AG04449 (cell line): ENCODE data around the gene HOXB2.

Source experiments
- CTCF ChIA-PET: fragments of 350-600 bp; formaldehyde crosslinking; extraction: SDS; loops from one replicate; lab custom pipeline; 2021; ENCODE audit warnings: antibody characterized with exemption; lab: Yijun Ruan, JAX
- POLR2A ChIA-PET: fragments of 400-600, 350-600 bp; formaldehyde crosslinking; extraction: SDS; loops from one replicate; lab custom pipeline; 2020; ENCODE audit warnings: antibody characterized with exemption, inconsistent platforms; lab: Yijun Ruan, JAX
- DNase-seq: peaks from one replicate; pipeline ENCODE4 v3.0.0-alpha.2; 2010; ENCODE audit warnings: low read depth, low spot score
- H3K4me3 ChIP-seq: 2 replicates; pipeline ENCODE4 v1.5.1; 2011; ENCODE audit warnings: low read depth, mild to moderate bottlenecking, control low read depth, low read length
- CTCF ChIP-seq: IDR thresholded peaks from one replicate; pipeline ENCODE4 v1.5.1; 2011; ENCODE audit warnings: mild to moderate bottlenecking, moderate library complexity, low read length, control low read depth, inconsistent platforms; ENCODE audit not compliant: insufficient read depth; ENCODE audit errors: missing control alignments

Gene HOXB2

GRCh38 chr17:48582750-48583069 is 37.8 kb upstream of the HOXB2 start:
- no peak for DNase-seq
- H3K4me3 ChIP-seq, result peak overlapping the region; percentile 78
- POLR2A ChIA-PET, result interaction anchor here (0.6 to 2.2 kb wide), 7 partner anchors 12 to 39 kb away, joined by 3 to 11 read pairs (median 3); no protein-coding TSS in a partner anchor
- CTCF ChIA-PET, result interaction anchor here (0.7 to 2.4 kb wide), 7 partner anchors 13 to 249 kb away, joined by 3 to 20 read pairs (median 5); no protein-coding TSS in a partner anchor
- TF ChIP-seq CTCF, result no peak

GRCh38 chr17:48579760-48580554 is 35.0 kb upstream of the HOXB2 start:
- no peak for DNase-seq
- peak overlapping the region; percentile 78 for H3K4me3 ChIP-seq
- POLR2A ChIA-PET, result interaction anchor here (0.7 to 0.9 kb wide), 2 partner anchors 9 to 45 kb away, joined by 4 read pairs; no protein-coding TSS in a partner anchor
- CTCF ChIA-PET, result interaction anchor here (0.7 to 2.8 kb wide), 3 partner anchors 8 to 44 kb away, joined by 3 to 13 read pairs (median 3); no protein-coding TSS in a partner anchor
- TF ChIP-seq CTCF, result no peak

- peak overlapping the region; percentile 78 for H3K4me3 ChIP-seq
- no peak for TF ChIP-seq CTCF
- no peak for DNase-seq
- ChIA-PET POLR2A (interaction anchor here (1.1 kb wide), 1 partner anchor 8 kb away, joined by 6 read pairs; no protein-coding TSS in a partner anchor), CTCF (interaction anchor here (0.5 to 2.8 kb wide), 2 partner anchors 9 to 14 kb away, joined by 3 to 13 read pairs; no protein-coding TSS in a partner anchor)
Measured at GRCh38 chr17:48579471-48579759, 34.5 kb upstream of the HOXB2 start.

- DNase-seq, result no peak
- TF ChIP-seq CTCF, result no peak
- peak overlapping the region; percentile 78 for H3K4me3 ChIP-seq
- POLR2A ChIA-PET, result interaction anchor here (0.5 to 1.1 kb wide), 6 partner anchors 9 to 92 kb away, joined by 3 to 6 read pairs (median 4); no protein-coding TSS in a partner anchor
- CTCF ChIA-PET, result interaction anchor here (0.5 to 2.8 kb wide), 4 partner anchors 9 to 86 kb away, joined by 3 to 13 read pairs (median 3); no protein-coding TSS in a partner anchor
Measured at GRCh38 chr17:48578616-48579470, 33.9 kb upstream of the HOXB2 start.

GRCh38 chr17:48577946-48578615 is 33.2 kb upstream of the HOXB2 start, which contains the start of gene HOXB4:
TSS of gene HOXB4 (minus strand) at chr17:48578350. CDS start at chr17:48578319, 31 bp downstream.
- ChIA-PET POLR2A (interaction anchor here (0.5 to 2.8 kb wide), 6 partner anchors 9 to 92 kb away, joined by 3 to 16 read pairs (median 5); no protein-coding TSS in a partner anchor), CTCF (interaction anchor here (0.9 to 2.8 kb wide), 4 partner anchors 10 to 85 kb away, joined by 3 to 13 read pairs (median 4); no protein-coding TSS in a partner anchor)
- TF ChIP-seq CTCF, result no peak
- DNase-seq, result no peak
- peak within 1 kb of the TSS; percentile 78 for H3K4me3 ChIP-seq
